PFSK-1 (cell line): ENCODE measurements around the gene IGLON5.

ENCODE experiments used
- FOXP2 ChIP-seq: optimal IDR thresholded peaks from 2 replicates; pipeline ENCODE3; 2011; ENCODE audit warnings: borderline replicate concordance, control low read depth, inconsistent platforms; ENCODE audit not compliant: insufficient read depth; ENCODE audit errors: extremely low read length, extremely low read depth
- POLR2AphosphoS5 ChIP-seq: IDR thresholded peaks from 2 replicates; pipeline ENCODE4 v1.6.1; 2012; ENCODE audit warnings: low read depth, mild to moderate bottlenecking, control low read depth, low read length, moderate library complexity
- REST ChIP-seq, 2 experiments: IDR thresholded peaks; 2 replicates each; pipeline versions ENCODE4 v1.6.1 to v1.8.0; 2011 to 2012; ENCODE audit warnings: low read depth in 2 of 2, low read length in 2 of 2, control low read depth in 1 of 2, inconsistent platforms in 1 of 2, mild to moderate bottlenecking in 1 of 2, moderate library complexity in 1 of 2; ENCODE audit not compliant: insufficient read depth in 1 of 2
- SIN3A ChIP-seq: IDR thresholded peaks from 2 replicates; pipeline ENCODE4 v1.6.1; 2012; ENCODE audit warnings: mild to moderate bottlenecking, low read length, moderate library complexity, borderline replicate concordance; ENCODE audit not compliant: insufficient read depth
- TAF1 ChIP-seq: IDR thresholded peaks from 2 replicates; pipeline ENCODE4 v1.6.1; 2012; ENCODE audit warnings: low read length, control low read depth, borderline replicate concordance; ENCODE audit not compliant: insufficient read depth

GRCh38 chr19:51331716-51332115, 20.3 kb downstream of the IGLON5 start:
- TF ChIP-seq POLR2AphosphoS5 (no peak), REST (IDR thresholded peaks at IDR 0.05; ENCODE audit: insufficient read depth in 1 of 2, low read depth in 2 of 2, low read length in 2 of 2) (no peak), TAF1 (no peak), SIN3A (no peak), FOXP2 (no peak)
